NOMO-1 treated with DMSO at 0.1 percent for 48 hours (cell line): Measurements from ENCODE around the gene GOSR1.
"Not testable (repeated sequence)": the region's sequence is repeated elsewhere in the genome, so short reads cannot be mapped to it uniquely, and the experiment has no call there.

Experiments used
- DNase-seq: peaks from one replicate; lab custom pipeline; 2025; ENCODE audit not compliant: unreplicated experiment; lab: John Stamatoyannopoulos, UW

Gene GOSR1

DNA sequence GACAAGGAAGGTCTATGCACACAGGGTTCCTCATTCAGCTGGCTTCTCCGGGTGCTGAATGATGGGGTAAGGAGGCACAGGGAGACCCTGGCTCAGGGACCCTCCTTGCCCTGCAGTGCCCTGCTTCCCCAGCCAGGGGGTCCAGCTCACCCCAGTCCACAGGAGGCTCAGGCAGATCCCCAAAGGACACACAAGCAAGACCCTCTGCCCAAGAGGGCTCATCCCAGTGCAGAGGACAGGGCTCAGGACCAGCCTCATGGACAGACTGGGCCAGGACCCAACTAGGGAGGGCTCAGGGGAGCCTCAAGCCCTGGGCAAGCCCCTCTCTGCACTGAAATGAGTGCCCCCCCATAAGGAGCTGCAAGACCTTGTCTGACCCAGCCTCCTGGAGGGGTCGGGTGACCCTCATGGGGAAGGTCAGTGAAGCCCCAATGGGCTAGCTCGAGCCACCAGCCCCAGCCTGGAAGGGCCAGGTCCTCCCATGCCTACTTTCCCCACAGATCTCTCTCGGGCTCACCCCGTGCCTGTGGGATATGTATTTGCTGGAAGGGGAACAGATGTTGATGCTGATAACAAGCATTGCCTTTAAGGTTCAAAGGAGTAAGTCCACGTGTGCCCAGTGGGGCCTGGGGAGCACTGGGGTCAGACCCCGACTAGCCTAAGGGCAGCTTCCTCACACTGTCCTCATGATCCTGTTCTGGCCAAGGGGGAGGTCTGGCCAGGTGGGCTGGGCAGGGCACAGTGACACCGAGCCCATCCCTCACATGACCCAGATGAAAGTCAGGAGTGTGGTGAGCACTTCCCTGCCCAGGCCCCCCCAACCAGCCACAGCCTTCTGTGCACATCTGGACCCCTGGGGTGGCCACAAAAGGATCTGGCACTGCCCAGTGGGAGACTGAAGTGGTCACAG lies 83.2 kb downstream of the GOSR1 start:
- DNase-seq: not testable (repeated sequence)

GRCh38 chr17:30561766-30562165 lies 84.6 kb downstream of the GOSR1 start:
- not testable (repeated sequence) for DNase-seq

DNA sequence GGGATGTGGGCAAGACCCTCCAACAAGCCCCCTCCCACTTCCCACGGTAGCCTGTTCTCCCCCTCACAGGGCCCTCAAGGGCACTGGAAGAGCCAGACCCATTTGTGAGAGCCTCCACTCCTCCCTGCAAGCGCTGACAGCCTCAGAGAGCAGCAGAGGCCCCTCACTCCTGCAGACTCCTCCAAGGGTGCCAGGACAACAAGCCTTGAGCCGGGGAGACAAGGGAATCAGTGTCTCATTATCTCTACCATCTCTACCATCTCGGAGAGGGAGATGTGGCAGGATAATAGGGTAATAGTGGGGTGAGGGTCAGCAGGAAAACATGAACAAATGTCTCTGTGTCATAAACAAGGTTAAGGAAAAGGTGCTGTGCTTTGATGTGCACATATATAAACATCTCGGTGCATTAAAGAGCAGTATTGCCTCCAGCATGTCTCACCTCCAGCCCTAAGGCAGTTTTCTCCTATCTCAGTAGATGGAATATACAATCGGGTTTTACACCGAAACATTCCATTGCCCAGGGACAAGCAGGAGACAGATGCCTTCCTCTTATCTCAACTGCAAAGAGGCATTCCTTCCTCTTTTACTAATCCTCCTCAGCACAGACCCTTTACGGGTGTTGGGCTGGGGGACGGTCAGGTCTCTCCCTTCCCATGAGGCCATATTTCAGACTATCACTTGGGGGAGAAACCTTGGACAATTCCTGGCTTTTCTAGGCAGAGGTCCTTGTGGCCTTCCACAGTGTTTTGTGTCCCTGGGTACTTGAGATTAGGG lies 86.1 kb downstream of the GOSR1 start:
- not testable (repeated sequence) for DNase-seq

DNA sequence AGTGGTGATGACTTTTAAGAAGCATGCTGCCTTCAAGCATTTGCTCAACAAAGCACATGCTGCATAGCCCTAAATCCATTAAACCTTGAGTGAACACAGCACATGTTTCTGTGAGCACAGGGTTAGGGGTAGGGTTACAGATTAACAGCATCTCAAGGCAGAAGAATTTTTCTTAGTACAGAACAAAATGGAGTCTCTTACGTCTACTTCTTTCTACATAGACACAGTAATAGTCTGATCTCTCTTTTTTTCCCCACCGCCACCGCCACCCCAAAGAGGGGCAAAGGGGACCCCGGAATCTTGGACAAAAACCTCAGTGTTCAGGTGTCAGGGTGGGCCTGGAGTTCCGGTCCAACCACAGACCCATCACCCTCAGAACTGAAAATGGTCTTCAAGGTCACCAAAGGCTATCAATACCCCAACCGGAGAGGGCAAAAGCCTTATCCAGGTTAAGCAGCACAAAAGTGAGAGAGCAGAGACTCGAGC lies 86.7 kb downstream of the GOSR1 start:
- not testable (repeated sequence) for DNase-seq

- DNase-seq: peak; percentile 56
Observed at GRCh38 chr17:30564422-30565072, 87.3 kb downstream of the GOSR1 start.

DNA sequence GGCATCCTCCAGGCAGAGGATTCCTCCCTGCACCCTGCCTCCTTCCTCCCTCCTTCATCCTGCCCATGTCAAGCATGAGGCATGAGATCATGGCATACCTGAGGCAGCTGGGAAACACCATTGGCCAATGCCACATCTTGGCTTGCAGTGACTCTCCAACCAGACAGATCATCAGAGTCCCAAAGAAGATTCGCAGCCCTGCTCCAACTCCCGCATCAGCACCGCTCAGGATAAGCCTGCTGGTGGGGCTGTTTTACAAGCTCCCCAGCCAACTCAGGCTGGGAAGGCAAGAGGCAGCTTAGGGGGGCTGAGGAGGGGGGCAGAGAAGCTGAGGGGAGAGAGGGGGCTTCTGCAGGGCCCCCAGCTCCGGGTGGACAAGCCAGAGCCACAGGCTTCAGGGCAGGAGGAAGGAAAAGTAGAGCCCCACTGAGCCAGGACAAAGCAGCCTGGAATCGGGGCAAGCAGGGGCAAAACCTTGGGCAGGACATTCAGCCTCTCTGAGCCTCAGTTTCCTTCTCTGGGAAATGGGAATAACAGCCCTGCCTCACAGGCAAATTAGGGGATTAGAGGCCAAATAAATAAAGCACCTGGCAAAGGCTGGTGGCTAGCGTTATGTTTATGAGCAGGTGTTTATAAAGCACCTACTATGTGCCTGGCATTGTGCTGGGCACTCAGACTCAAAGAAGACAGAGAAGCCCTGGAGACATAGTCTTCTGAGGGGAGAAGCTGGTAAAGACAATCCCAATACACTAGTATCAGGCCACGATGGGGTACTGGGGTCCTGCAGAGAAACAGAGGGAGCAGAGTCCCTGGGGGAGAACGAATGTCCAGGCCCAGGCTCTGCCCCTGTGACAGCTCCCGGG lies 88.1 kb downstream of the GOSR1 start:
- no peak for DNase-seq

DNA sequence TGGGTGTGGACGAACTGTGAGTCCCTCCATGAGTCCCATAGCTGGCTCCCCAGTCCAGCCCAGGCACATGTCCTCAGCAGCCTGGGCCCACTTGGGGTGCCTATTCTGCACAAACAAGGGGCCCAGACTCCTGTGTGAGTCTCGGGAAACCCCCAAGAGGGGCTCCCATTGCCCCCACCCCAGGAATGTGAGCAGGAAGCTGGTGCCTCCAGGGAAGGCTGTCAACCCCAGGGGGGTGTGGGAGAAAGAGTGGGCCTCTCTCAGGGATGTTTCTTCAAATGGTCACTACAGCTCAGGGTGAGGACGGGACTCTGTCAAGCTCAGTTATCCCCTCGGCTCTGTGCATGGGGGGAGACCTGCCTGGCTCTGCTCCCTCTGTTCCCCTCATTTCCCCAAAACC lies 88.9 kb downstream of the GOSR1 start:
- not testable (repeated sequence) for DNase-seq

DNA sequence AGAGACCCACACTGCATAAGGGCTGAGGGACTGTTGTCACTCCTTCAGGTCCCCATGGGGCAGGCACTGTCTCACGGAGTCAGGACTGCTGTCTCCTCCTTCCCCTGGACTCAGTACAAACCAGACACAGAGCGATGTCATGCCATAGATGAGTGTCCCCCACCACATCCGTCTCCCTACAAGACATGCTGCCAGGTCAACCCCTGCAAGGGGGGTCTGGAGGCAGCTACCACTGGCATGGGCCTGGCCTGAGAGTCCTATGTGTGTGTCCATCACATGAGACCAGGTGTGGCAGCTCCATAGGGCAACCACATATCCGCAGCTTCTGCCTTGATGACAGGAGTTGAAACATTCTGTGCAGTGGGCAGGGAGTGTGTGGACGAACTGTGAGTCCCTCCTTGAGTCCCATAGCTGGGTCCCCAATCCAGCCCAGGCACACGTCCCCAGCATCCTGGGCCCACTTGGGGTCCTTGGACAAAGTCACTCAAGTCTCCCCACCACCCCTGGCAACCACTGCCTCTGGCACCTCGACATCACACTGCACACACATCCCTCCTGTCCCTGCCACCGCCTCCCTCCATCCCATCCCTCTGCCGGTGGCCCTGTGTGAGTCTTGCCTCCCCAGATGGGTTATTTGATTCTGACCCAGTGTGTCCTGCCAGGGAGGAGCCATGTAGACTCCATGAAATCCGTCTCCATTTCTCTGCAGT lies 89.5 kb downstream of the GOSR1 start:
- DNase-seq: not testable (repeated sequence)

DNA sequence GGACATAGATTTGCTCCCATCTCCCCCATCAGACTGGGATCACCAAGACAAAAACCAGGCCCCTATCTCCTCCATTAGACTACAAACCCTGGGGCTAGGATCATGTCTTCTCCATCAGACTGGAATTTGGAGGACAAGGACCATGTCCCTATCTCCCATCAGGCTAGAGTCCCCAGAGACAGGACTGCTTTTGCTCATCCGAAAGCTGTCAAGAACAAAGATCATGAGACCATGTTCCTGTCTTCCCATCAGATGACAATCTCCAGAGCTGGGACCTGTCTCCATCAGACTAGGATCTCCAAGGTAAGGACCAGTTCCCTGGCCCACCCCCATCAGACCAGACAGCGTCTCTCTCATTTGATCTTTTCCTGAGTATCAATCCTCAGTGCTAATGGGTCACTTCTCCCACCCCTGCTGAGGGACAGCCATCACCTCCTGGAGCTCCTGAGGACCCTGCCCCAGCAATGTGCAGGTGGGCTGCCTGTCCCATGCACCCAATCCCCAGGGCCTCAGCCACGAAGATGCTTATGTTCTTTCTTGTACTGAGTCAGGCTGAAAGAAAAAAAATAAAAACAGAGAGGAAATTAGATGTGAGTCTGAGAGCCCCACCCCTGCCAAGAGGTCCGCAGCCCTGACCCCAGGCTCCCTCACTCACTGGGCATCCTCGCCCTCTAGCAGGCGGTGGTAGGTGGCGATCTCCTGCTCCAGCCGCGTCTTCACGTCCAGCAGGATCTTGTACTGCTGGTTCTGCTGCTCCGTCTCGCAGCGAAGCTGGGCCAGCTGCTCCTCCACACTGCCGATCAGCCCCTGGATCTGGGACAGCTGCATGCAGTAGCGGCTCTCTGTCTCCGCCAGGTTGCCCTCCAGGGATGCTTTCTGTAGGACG lies 90.3 kb downstream of the GOSR1 start:
- DNase-seq: no peak

GRCh38 chr17:30568117-30568430 lies 90.9 kb downstream of the GOSR1 start:
- no peak for DNase-seq

DNA sequence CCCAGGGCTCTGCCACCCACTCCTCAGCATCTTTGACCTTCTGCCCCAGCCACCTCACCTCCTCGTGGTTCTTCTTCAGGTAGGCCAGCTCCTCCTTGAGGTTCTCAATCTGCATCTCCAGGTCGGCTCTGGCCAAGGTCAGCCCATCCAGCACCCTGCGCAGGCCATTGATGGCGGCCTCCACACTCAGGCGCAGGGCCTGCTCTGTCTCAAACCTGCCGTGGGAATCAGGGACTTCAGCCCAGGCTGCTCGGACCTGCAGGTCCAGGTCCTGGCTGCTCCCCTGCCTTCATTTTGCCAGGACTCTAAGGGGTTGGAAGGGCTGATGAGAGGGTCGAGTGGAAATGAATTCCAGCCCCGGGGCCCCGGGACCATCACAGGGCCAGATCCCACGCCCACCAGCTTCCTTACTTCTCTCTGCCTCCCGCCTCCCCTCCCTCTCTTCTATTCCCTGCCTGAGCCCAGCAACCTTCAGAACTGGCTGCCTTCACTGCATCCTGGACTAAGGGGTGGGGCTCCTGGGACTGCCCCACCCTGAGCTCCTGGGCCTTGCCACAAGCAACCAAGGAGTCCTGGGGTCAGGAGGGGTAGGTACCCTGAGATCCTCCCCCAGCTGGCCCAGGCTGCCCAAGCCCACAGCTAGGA lies 92.4 kb downstream of the GOSR1 start:
- DNase-seq: not testable (repeated sequence)

DNA sequence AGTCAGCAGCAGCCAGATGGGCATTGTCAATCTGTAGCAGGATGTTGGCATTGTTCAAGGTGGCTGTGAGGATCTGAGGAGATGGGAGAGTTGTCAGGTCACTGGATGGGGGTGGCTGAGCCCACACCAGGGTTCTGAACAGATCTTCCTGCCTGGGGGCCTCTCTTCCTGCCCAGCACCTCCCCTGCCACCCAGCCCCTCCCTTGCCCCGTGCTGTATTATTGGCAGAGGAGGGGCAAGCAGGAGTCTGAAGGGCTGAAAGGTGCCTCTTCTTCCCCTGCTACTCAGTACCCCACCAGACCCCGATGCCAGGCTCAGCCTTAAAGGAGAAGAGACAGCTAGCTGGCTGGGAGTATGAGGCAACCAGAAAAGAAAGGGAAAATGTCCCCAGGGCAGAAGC lies 93.0 kb downstream of the GOSR1 start:
- DNase-seq: no peak

DNA sequence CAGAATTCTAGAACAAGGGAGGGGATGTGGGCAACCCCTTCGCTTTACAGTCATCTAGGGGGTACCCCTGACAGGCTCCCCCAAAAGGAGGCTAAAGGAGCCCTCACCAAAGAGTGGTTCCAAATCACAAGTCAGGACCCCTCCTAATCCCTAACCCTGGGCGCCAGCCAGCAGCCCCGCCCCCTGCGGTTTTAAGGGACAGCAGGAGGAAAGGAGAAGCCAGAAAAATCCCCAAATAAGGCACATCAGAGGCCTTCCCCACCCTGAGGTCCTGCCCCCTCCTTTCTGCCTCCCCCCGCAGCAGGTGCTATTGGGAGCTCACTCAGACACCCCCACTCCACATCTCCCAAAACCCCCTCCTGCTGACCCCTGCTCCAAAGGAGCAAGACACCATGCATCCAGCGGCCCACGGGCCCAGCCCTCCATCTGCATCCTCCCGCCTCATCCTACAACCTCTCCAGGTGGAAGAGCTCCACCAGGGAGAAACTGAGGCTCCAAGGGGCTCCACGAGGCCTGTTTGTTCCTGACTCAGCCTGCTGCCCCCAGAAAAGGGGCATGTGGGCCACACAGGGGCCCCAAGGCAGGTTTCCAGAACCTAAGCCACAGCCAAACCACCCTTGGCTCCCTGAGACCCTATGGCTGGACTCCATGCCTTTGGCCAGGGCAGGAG lies 93.5 kb downstream of the GOSR1 start:
- no peak for DNase-seq

GRCh38 chr17:30571404-30571803 lies 94.2 kb downstream of the GOSR1 start:
- DNase-seq: not testable (repeated sequence)

- DNase-seq: no peak
Observed at GRCh38 chr17:30571921-30572320, 94.7 kb downstream of the GOSR1 start.

DNA sequence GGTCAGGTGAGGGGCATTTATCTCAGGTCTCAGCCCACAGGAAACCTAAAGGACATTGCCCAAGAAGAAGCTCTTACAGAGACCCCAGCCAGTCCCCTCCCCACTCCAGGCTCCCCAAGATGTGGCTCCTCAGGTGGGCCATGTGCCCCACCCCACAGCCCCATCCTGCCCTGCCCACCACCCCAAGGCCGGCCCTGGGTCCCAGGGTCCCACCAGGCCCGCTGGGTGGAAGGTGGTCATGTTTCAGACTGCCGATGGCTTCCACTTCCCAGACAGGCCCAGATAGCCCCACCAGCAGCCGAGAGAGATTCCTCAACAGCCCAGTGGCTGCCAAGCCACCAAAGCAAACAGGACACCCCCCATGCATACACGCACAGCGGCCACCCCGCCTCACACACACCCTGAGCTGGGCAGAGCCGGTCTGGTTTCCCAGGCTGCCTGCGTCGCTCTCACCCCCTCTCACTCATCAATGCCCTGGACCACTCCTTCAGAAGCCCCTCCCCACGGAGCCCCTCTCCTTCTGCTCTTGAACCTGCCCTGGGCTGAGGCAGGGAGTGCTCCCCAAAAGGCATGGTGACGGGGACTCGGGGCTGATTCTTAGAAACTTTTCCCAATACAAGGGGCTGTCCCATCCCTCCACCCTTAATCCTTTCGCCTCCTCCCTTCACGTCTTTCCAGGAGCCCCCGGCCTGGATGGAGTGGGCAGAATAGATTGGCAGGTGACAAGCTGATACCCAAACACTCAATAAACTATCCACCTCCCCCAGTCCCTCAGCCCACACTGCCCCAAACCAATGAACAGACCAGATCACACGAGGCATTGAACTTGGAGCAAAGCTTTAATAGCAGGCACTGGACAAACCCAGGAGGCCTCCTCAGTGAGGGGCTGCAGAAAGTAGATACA lies 95.7 kb downstream of the GOSR1 start:
- not testable (repeated sequence) for DNase-seq

DNA sequence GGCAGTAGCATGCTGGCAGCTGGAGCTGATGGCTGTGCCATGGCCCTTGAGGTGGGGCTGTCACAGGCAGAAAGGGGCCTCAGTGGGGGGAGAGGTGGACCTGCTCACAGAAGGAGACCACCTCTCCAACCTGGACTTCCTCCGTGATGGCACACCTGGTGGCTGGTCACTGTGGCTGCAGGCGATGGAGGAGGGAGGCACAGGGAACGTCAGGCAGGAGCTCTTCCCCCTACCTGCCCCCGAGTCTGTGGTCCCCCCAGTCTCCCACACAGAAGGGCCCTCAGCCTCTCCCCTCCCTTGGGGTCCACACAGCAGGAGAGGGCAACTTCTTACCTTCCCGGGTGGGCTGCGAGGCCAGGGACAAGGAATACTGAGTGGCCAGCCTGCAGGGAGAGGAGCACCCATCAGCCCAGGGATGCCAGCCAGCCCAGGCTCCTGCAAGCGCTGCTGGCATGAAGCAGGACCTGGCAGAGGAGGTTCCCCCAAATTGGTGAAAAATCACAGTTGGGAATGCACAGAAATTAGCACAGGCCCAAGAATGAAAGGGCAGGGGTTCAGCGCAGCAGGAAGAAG lies 96.5 kb downstream of the GOSR1 start:
- no peak for DNase-seq
